Ovary (tissue), 9 donors: ENCODE measurements around the gene UBE2G1. TPM values are rescaled to one million over a fixed set of nuclear protein-coding genes. Genes with fewer than 3 reads are reported as not detected.

ENCODE experiments used
- DNase-seq, 5 donors: peaks; one replicate each; pipeline ENCODE4 v3.0.0-alpha.2; 2019 to 2020
- H3K27ac ChIP-seq, 2 donors: fragments of 200-600 bp; one replicate each; pipeline versions ENCODE4 v1.5.1 to v1.8.0; 2019 to 2022
- H3K27me3 ChIP-seq: fragments of 200-600 bp; one replicate; pipeline ENCODE4 v1.8.0; 2022
- H3K36me3 ChIP-seq: fragments of 200-600 bp; sonication (generic); one replicate; pipeline ENCODE4 v1.5.1; 2019
- H3K4me1 ChIP-seq: one replicate; pipeline ENCODE4 v1.8.1; 2013; ENCODE audit warnings: mild to moderate bottlenecking, moderate library complexity; ENCODE audit not compliant: insufficient read depth
- H3K4me3 ChIP-seq: fragments of 200-600 bp; sonication (generic); one replicate; pipeline ENCODE4 v1.5.1; 2017
- H3K9me3 ChIP-seq, 2 donors: fragments of 200-600 bp in 1 of 2; sonication (generic) in 1 of 2; one replicate each; pipeline versions ENCODE4 v1.5.1 to v1.8.1; 2013 to 2019; ENCODE audit warnings: mild to moderate bottlenecking in 1 of 2, moderate library complexity in 1 of 2
- CTCF ChIP-seq, 3 donors: fragments of 450-650 bp in 2 of 3; fragments of 200-600 bp in 1 of 3; IDR thresholded peaks; one replicate each; pipeline versions ENCODE4 v1.5.1 to v1.8.0; 2016 to 2022; ENCODE audit warnings: antibody characterized with exemption in 3 of 3, mild to moderate bottlenecking in 1 of 3
- EP300 ChIP-seq: sonication (generic); formaldehyde crosslinking; IDR thresholded peaks from one replicate; pipeline ENCODE4 v1.6.1; 2017; ENCODE audit warnings: antibody characterized with exemption
- POLR2A ChIP-seq: fragments of 450-650 bp; IDR thresholded peaks from one replicate; pipeline ENCODE4 v1.6.1; 2017; ENCODE audit warnings: antibody characterized with exemption, mild to moderate bottlenecking, moderate library complexity
- WGBS, 3 donors: extraction: QIAGEN DNeasy Blood & Tissue Kit in 1 of 3; methylation state at CpG; one replicate each; pipeline versions ENCODE4 v1.1.5 to v1.1.7; 2013 to 2017; 5-methylcytosine and 5-hydroxymethylcytosine counted together
- intact Hi-C, 4 donors: fragments of 100-400 bp; cut with DNase I; formaldehyde crosslinking; loops; one replicate each; pipeline versions ENCODE4 v1.11.0 to v1.15.1; 2022 to 2023
- polyA plus RNA-seq, 2 donors: library from polyadenylated mRNA; stranded (reverse); fragments of 200-250 nt in 1 of 2; fragments of 350-450 nt in 1 of 2; fragmentation: Illumina TruSeq in 1 of 2; extraction: RNeasy Lipid Tissue Mini Kit (QIAGEN cat#74804) in 1 of 2; gene quantifications; one replicate each; pipeline ENCODE4 v1.2.3, GENCODE V29; 2013 to 2014
- total RNA-seq, 7 donors: library from RNA; depleted of rRNA in 2 of 7; stranded (reverse); fragments of >200 nt in 2 of 7; fragmentation: NEBNext Ultra II Directional in 3 of 7; extraction: Animal tissue kit (Norgen Biotek cat#: 25700) in 3 of 7; gene quantifications; one replicate each; pipeline versions ENCODE4 v1.1.0 to v1.2.4, GENCODE V29; 2016 to 2023
- donor health status: DM: no; HTN: no; CAD: no; lungs with moderate emphysema.
- donor health status: DM: no; HTN: no; CAD: no.
- donor health status: Bipolar disorder and iron deficiency.
- donor health status: DM: yes; HTN: yes; CAD: no.
- donor health status: DM: no; HTN: no; CAD: no.
- donor health status: DM: yes; HTN: yes; CAD: no.

The UBE2G1 gene
- total and polyA plus RNA-seq, 9 donors, result 12.4 to 50.7 (median 36.5) TPM

- DNase-seq, result no peak
- Histone ChIP-seq H3K36me3 (no peaks in the 10 kb centered on the region), H3K9me3 (no peaks in the 10 kb centered on the region), H3K4me3 (no peak overlapping the region), H3K27me3 (no peaks in the 10 kb centered on the region), H3K27ac (no peak overlapping the region), H3K4me1 (peaks cover 15% of the 10 kb centered on the region)
- intact Hi-C loops, result no loop called here
- TF ChIP-seq EP300 (no peak), CTCF (IDR thresholded peaks at IDR 0.05) (no peak), POLR2A (no peak)
- 82 to 84% (median 84%) methylated on average over 7 of the region's 7 CpGs for WGBS, 3 donors
Observed at GRCh38 chr17:4266550-4266949, 99.9 kb downstream of the UBE2G1 start.

- Histone ChIP-seq H3K9me3 (no peaks in the 10 kb centered on the region), H3K4me1 (peaks cover 15% of the 10 kb centered on the region), H3K27ac (peak within 1 kb of the TSS; percentile 52 to 61), H3K27me3 (no peaks in the 10 kb centered on the region), H3K4me3 (peak within 1 kb of the TSS; percentile 95), H3K36me3 (no peaks in the 10 kb centered on the region)
- peak; percentile 95 to 98 (median 98) for DNase-seq
- intact Hi-C loops, result loop anchor here in 1 of 4 donors (5.0 kb wide), 1 partner anchor 36 kb away; no protein-coding TSS in a partner anchor
- 0 to 1% (median 0%) methylated on average over 76 to 85 of the region's 85 CpGs for WGBS, 3 donors
- TF ChIP-seq CTCF (IDR thresholded peaks at IDR 0.05) (peak in 2 of 3 donors; percentile 30), EP300 (no peak), POLR2A (peak; percentile 47)
Observed at GRCh38 chr17:4263282-4264215, 102.9 kb downstream of the UBE2G1 start, which contains the start of gene ANKFY1. Gene ANKFY1 (minus strand): TSS chr17:4263979. CDS start chr17:4263941, 38 bp downstream.

- Histone ChIP-seq H3K4me1 (peaks cover 15% of the 10 kb centered on the region), H3K27me3 (no peaks in the 10 kb centered on the region), H3K9me3 (no peaks in the 10 kb centered on the region), H3K4me3 (peak overlapping the region; percentile 95), H3K27ac (no peak overlapping the region), H3K36me3 (no peaks in the 10 kb centered on the region)
- no peak for DNase-seq
- intact Hi-C loops, result loop anchor here in 1 of 4 donors (5.0 kb wide), 1 partner anchor 35 kb away; no protein-coding TSS in a partner anchor
- TF ChIP-seq POLR2A, result no peak
- no peak for TF ChIP-seq EP300
- TF ChIP-seq CTCF (IDR thresholded peaks at IDR 0.05), result no peak
- 42 to 51% (median 43%) methylated on average over 8 of the region's 8 CpGs for WGBS, 3 donors
Observed at GRCh38 chr17:4262703-4263102, 103.8 kb downstream of the UBE2G1 start.

GRCh38 chr17:4261452-4261851 is 105.0 kb downstream of the UBE2G1 start:
- Histone ChIP-seq H3K4me3 (no peak overlapping the region), H3K9me3 (no peaks in the 10 kb centered on the region), H3K27ac (no peak overlapping the region), H3K4me1 (peaks cover 15% of the 10 kb centered on the region), H3K36me3 (no peaks in the 10 kb centered on the region), H3K27me3 (no peaks in the 10 kb centered on the region)
- WGBS, 3 donors, result 91 to 95% (median 93%) methylated on average over 8 of the region's 8 CpGs
- TF ChIP-seq EP300, result no peak
- TF ChIP-seq POLR2A, result no peak
- no peak for TF ChIP-seq CTCF (IDR thresholded peaks at IDR 0.05)
- intact Hi-C loops, result loop anchor here in 1 of 4 donors (5.0 kb wide), 1 partner anchor 34 kb away; no protein-coding TSS in a partner anchor
- no peak for DNase-seq
